ENCODE data around the gene OR2T10.
"Not testable (repeated sequence)": the region's sequence is repeated elsewhere in the genome, so short reads cannot be mapped to it uniquely, and the experiment has no call there.

OR2T10 gene

GRCh38 chr1:248592655-248593054 is 4.8 kb downstream of the OR2T10 start:
- DNase-seq = no peak

GRCh38 chr1:248590055-248590454 is 7.4 kb downstream of the OR2T10 start:
- no peak for DNase-seq

- no peak for DNase-seq
Measured at GRCh38 chr1:248589334-248589733, 8.2 kb downstream of the OR2T10 start.

- DNase-seq = no peak
Measured at GRCh38 chr1:248585266-248585665, 12.2 kb downstream of the OR2T10 start.

GRCh38 chr1:248576260-248576980 is 21.1 kb downstream of the OR2T10 start:
- no peak for DNase-seq

GRCh38 chr1:248574657-248575056 is 22.8 kb downstream of the OR2T10 start, which contains the start of gene OR2T34:
Gene OR2T34 (minus strand): TSS chr1:248574757. CDS start chr1:248574757, 0 bp downstream.
- DNase-seq = not testable (repeated sequence)

GRCh38 chr1:248573856-248574255 is 23.6 kb downstream of the OR2T10 start:
- DNase-seq = not testable (repeated sequence)

- DNase-seq = not testable (repeated sequence)
Measured at GRCh38 chr1:248572049-248572448, 25.5 kb downstream of the OR2T10 start.

GRCh38 chr1:248570811-248571210 is 26.7 kb downstream of the OR2T10 start:
- DNase-seq = not testable (repeated sequence)

- not testable (repeated sequence) for DNase-seq
Measured at GRCh38 chr1:248569049-248569448, 28.5 kb downstream of the OR2T10 start.

GRCh38 chr1:248565530-248566373 is 31.7 kb downstream of the OR2T10 start:
- not testable (repeated sequence) for DNase-seq

- not testable (repeated sequence) for DNase-seq
Measured at GRCh38 chr1:248562672-248563071, 34.8 kb downstream of the OR2T10 start, which contains the start of gene OR2T29. Gene OR2T29 (minus strand): TSS chr1:248562772. CDS start chr1:248559491, 3,281 bp downstream.

GRCh38 chr1:248551027-248551426 is 46.5 kb downstream of the OR2T10 start:
- DNase-seq = not testable (repeated sequence)

- not testable (repeated sequence) for DNase-seq
Measured at GRCh38 chr1:248547383-248547782, 50.1 kb downstream of the OR2T10 start.

Measured in NCI-H2171 treated with DMSO at 0.1 percent for 48 hours (cell line).